Endothelial cell of umbilical vein (primary cell): ENCODE results near the gene TRANK1. TPM values are rescaled to one million over a fixed set of nuclear protein-coding genes. Genes with fewer than 3 reads are reported as not detected.
"Not testable (repeated sequence)": the region's sequence is repeated elsewhere in the genome, so short reads cannot be mapped to it uniquely, and the experiment has no call there.

Experiments
- BruUV-seq: library from RNA; stranded (reverse); fragments of 400-500 nt; replicated peaks from 2 replicates; lab custom pipeline; 2021; lab: Mats Ljungman, UMichigan
- CTCF ChIA-PET: fragments of 300-600, 350-600 bp; sonication (Branson Sonifier 250); formaldehyde crosslinking; loops from one replicate; lab custom pipeline; 2021; ENCODE audit warnings: antibody characterized with exemption, inconsistent platforms; lab: Charles Lee
- POLR2A ChIA-PET: fragments of 300-600, 350-600 bp; sonication (Branson Sonifier 250); formaldehyde crosslinking; loops from one replicate; lab custom pipeline; 2021; ENCODE audit warnings: antibody characterized with exemption, inconsistent platforms; lab: Charles Lee
- DNase-seq: peaks from one replicate; pipeline ENCODE4 v3.0.0-alpha.2; 2011; ENCODE audit warnings: low read depth, low spot score
- FAIRE-seq: peaks from 2 replicates; lab custom pipeline; 2011; peaks lifted over from hg19 to GRCh38; lab: Jason Lieb, UNC
- H2AFZ ChIP-seq: 2 replicates; pipeline ENCODE4 v1.6.0; 2012; ENCODE audit warnings: low read depth, low read length, control low read depth, inconsistent platforms
- H3K27ac ChIP-seq: 2 replicates; pipeline ENCODE4 v1.5.1; 2011; ENCODE audit warnings: low read depth, mild to moderate bottlenecking, control low read depth, low read length, moderate library complexity; ENCODE audit not compliant: insufficient read depth
- H3K27me3 ChIP-seq, 2 experiments: 2 replicates each; pipeline versions ENCODE4 v1.6.0 to v1.6.1; 2011; ENCODE audit warnings: low read length in 2 of 2, mixed read lengths in 1 of 2; ENCODE audit not compliant: control insufficient read depth in 2 of 2, insufficient read depth in 2 of 2
- H3K36me3 ChIP-seq, 2 experiments: 2 replicates in 1 of 2; 3 replicates in 1 of 2; pipeline ENCODE4 v1.5.1; 2011; ENCODE audit warnings: low read length in 2 of 2, mild to moderate bottlenecking in 1 of 2, moderate library complexity in 1 of 2; ENCODE audit not compliant: control insufficient read depth in 2 of 2, insufficient read depth in 2 of 2; ENCODE audit errors: extremely low read depth in 1 of 2
- H3K4me1 ChIP-seq: 3 replicates; pipeline ENCODE4 v1.5.1; 2011; ENCODE audit warnings: mild to moderate bottlenecking, low read length; ENCODE audit not compliant: control insufficient read depth, insufficient read depth; ENCODE audit errors: extremely low read depth
- H3K4me2 ChIP-seq: 2 replicates; pipeline ENCODE4 v1.6.1; 2011; ENCODE audit warnings: low read length, control low read depth, mixed read lengths; ENCODE audit not compliant: insufficient read depth
- H3K4me3 ChIP-seq, 3 experiments: fragments of 200-600 bp in 1 of 3; sonication (generic), shearing (Covaris generic) in 1 of 3; replicated peaks in 1 of 3; 2 replicates each; pipeline ENCODE4 v1.5.1; 2011 to 2016; ENCODE audit warnings: control low read depth in 3 of 3, low read length in 3 of 3, mild to moderate bottlenecking in 2 of 3, inconsistent platforms in 1 of 3, low read depth in 1 of 3, moderate library complexity in 1 of 3; ENCODE audit not compliant: insufficient read depth in 1 of 3
- H3K79me2 ChIP-seq: 2 replicates; pipeline ENCODE4 v1.6.0; 2012; ENCODE audit warnings: low read length, inconsistent platforms; ENCODE audit not compliant: control insufficient read depth, insufficient read depth
- H3K9ac ChIP-seq: replicated peaks from 2 replicates; pipeline ENCODE3; 2011; ENCODE audit warnings: low read length, control low read depth; ENCODE audit not compliant: insufficient read depth; ENCODE audit errors: extremely low read depth
- H3K9me1 ChIP-seq: replicated peaks from 3 replicates; pipeline ENCODE4 v1.6.0; 2011; ENCODE audit warnings: mild to moderate bottlenecking, low read length; ENCODE audit not compliant: control insufficient read depth, insufficient read depth; ENCODE audit errors: extremely low read depth
- H3K9me3 ChIP-seq: replicated peaks from 2 replicates; pipeline ENCODE4 v1.5.1; 2012; ENCODE audit warnings: low read length, inconsistent platforms; ENCODE audit not compliant: control insufficient read depth, insufficient read depth
- H4K20me1 ChIP-seq: replicated peaks from 2 replicates; pipeline ENCODE3; 2011; ENCODE audit warnings: mild to moderate bottlenecking, low read length; ENCODE audit not compliant: control insufficient read depth, insufficient read depth; ENCODE audit errors: extremely low read depth
- EZH2 ChIP-seq: IDR thresholded peaks from 2 replicates; pipeline ENCODE4 v1.6.1; 2012; ENCODE audit warnings: borderline replicate concordance, low read depth, mild to moderate bottlenecking, moderate library complexity, low read length, inconsistent platforms; ENCODE audit not compliant: severe bottlenecking
- FOS ChIP-seq: IDR thresholded peaks from 2 replicates; pipeline ENCODE4 v1.6.1; 2011; ENCODE audit warnings: mild to moderate bottlenecking, low read length, moderate library complexity, borderline replicate concordance; ENCODE audit not compliant: insufficient read depth
- GATA2 ChIP-seq: IDR thresholded peaks from 2 replicates; pipeline ENCODE4 v1.7.0; 2011; ENCODE audit warnings: low read depth, mild to moderate bottlenecking, moderate library complexity, mixed read lengths, low read length; ENCODE audit not compliant: insufficient read length, insufficient read depth
- JUN ChIP-seq: IDR thresholded peaks from 2 replicates; pipeline ENCODE4 v1.6.1; 2011; ENCODE audit warnings: borderline replicate concordance, low read depth; ENCODE audit not compliant: insufficient read length, insufficient read depth
- MYC ChIP-seq: IDR thresholded peaks from one replicate; pipeline ENCODE4 v1.6.1; 2011; ENCODE audit warnings: mild to moderate bottlenecking, low read depth, low read length
- POLR2A ChIP-seq: IDR thresholded peaks from 2 replicates; pipeline ENCODE4 v1.6.1; 2012; ENCODE audit warnings: low read depth, mild to moderate bottlenecking, control low read depth, low read length
- POLR2AphosphoS5 ChIP-seq: IDR thresholded peaks from 2 replicates; pipeline ENCODE4 v1.6.1; 2012; ENCODE audit warnings: low read depth, mild to moderate bottlenecking, control low read depth, low read length, moderate library complexity; ENCODE audit not compliant: insufficient read depth
- dilution Hi-C: fragments of 300-500 bp; cut with MboI; formaldehyde crosslinking; loops from one replicate; pipeline ENCODE4 v1.15.0; 2019; ENCODE audit warnings: low sequenced_read_pairs; ENCODE audit not compliant: extremely low pct_ligation_motif_present
- intact Hi-C: fragments of 100-400 bp; cut with micrococcal nuclease; formaldehyde crosslinking; loops from one replicate; pipeline ENCODE4 v1.10.0; 2022
- polyA plus RNA-seq, 4 experiments: library from polyadenylated mRNA; depleted of rRNA in 3 of 4; stranded (reverse) in 3 of 4; unstranded in 1 of 4; fragments of >200 nt; gene quantifications; 2 replicates each; pipeline versions ENCODE4 v1.2.1 to v1.2.3, GENCODE V29; 2011 to 2012; ENCODE audit warnings: missing spikeins in 1 of 4
- total RNA-seq: library from RNA; stranded (reverse); gene quantifications from 2 replicates; pipeline ENCODE4 v1.2.3, GENCODE V29; 2021
- TF ChIP-seq, protein P1 (sequence below), 2 donors: IDR thresholded peaks; 1 replicate in 1 of 2; 2 replicates in 1 of 2; pipeline ENCODE4 v1.5.1; 2011; ENCODE audit warnings: low read length in 2 of 2, mild to moderate bottlenecking in 2 of 2, moderate library complexity in 2 of 2, control low read depth in 1 of 2, inconsistent platforms in 1 of 2, low read depth in 1 of 2; ENCODE audit not compliant: insufficient read depth in 1 of 2; ENCODE audit errors: extremely low read depth in 1 of 2
- TF ChIP-seq, protein P2 (sequence below): IDR thresholded peaks from 2 replicates; pipeline ENCODE4 v1.6.1; 2011; ENCODE audit not compliant: insufficient read depth, insufficient read length

The TRANK1 gene
- total and polyA plus RNA-seq, 2 donors (not counting 3 experiments of a cell fraction or from before 2014, with no cell fraction given) = 4.6 to 14.4 TPM

DNA sequence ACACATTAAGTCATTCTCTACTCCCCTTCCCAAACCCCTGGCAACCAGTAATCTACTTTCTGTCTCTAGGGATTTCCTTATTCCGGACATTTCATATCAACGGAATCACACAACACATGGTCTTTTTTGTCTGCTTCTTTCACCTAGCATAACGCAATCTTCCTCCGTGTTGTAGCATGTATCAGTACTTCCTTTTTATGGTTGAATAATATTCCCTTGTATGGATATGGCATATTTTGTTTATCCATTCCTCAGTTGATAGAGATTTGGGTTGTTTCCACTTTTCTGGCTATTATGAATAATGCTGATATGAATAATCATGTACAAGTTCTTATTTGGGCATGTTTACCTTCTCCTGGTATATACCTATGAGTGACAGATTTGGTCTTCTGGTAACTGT is 63.1 kb downstream of the TRANK1 start:
- BruUV-seq = no TSS peak
- ChIA-PET CTCF (interaction anchor here (1.2 kb wide), 1 partner anchor 77 kb away, joined by 3 read pairs; no protein-coding TSS in a partner anchor), POLR2A (no interaction called here)
- H3K9me1 ChIP-seq = no peaks in the 10 kb centered on the region
- TF ChIP-seq, protein P1, sequence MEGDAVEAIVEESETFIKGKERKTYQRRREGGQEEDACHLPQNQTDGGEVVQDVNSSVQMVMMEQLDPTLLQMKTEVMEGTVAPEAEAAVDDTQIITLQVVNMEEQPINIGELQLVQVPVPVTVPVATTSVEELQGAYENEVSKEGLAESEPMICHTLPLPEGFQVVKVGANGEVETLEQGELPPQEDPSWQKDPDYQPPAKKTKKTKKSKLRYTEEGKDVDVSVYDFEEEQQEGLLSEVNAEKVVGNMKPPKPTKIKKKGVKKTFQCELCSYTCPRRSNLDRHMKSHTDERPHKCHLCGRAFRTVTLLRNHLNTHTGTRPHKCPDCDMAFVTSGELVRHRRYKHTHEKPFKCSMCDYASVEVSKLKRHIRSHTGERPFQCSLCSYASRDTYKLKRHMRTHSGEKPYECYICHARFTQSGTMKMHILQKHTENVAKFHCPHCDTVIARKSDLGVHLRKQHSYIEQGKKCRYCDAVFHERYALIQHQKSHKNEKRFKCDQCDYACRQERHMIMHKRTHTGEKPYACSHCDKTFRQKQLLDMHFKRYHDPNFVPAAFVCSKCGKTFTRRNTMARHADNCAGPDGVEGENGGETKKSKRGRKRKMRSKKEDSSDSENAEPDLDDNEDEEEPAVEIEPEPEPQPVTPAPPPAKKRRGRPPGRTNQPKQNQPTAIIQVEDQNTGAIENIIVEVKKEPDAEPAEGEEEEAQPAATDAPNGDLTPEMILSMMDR (IDR thresholded peaks at IDR 0.05; ENCODE audit: extremely low read depth in 1 of 2, insufficient read depth in 1 of 2, low read depth in 1 of 2, low read length in 2 of 2) = no peak
- TF ChIP-seq JUN (no peak), GATA2 (no peak), POLR2AphosphoS5 (no peak), EZH2 (no peak), POLR2A (no peak), MYC (no peak), FOS (no peak)
- TF ChIP-seq, protein P2, sequence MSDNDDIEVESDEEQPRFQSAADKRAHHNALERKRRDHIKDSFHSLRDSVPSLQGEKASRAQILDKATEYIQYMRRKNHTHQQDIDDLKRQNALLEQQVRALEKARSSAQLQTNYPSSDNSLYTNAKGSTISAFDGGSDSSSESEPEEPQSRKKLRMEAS = no peak
- no peaks in the 10 kb centered on the region for H4K20me1 ChIP-seq
- H2AFZ ChIP-seq = no peak overlapping the region
- no peaks in the 10 kb centered on the region for H3K9me3 ChIP-seq
- FAIRE-seq (no peak), DNase-seq (no peak)
- dilution Hi-C loops = no loop called here
- no peak overlapping the region for H3K4me2 ChIP-seq
- intact Hi-C loops = no loop called here
- H3K79me2 ChIP-seq = no peaks in the 10 kb centered on the region
- H3K9ac ChIP-seq = no peak overlapping the region
- H3K4me3 ChIP-seq = no peak overlapping the region
- H3K36me3 ChIP-seq = no peaks in the 10 kb centered on the region
- H3K27me3 ChIP-seq = no peaks in the 10 kb centered on the region
- no peaks in the 10 kb centered on the region for H3K4me1 ChIP-seq
- no peak overlapping the region for H3K27ac ChIP-seq

DNA sequence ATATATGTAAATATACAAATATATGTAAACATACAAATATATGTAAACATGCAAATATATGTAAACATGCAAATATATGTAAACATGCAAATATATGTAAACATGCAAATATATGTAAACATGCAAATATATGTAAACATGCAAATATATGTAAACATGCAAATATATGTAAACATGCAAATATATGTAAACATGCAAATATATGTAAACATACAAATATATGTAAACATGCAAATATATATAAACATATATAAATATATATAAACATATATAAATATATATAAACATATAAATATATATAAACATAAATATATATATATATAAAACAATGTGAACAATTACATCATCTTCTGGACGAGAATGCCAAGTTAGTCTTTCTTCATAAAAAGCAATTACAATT is 65.0 kb downstream of the TRANK1 start:
- H2AFZ ChIP-seq, H3K4me1 ChIP-seq, DNase-seq, H3K79me2 ChIP-seq, FAIRE-seq, H3K4me3 ChIP-seq, H3K36me3 ChIP-seq, CTCF ChIA-PET, intact Hi-C loops, H3K9ac ChIP-seq, H4K20me1 ChIP-seq, dilution Hi-C loops, H3K9me1 ChIP-seq, POLR2A ChIA-PET, BruUV-seq, H3K4me2 ChIP-seq, H3K27me3 ChIP-seq, H3K9me3 ChIP-seq, H3K27ac ChIP-seq: not testable (repeated sequence)
